ENCODE measurements around the gene ADAMTS9.

DNA sequence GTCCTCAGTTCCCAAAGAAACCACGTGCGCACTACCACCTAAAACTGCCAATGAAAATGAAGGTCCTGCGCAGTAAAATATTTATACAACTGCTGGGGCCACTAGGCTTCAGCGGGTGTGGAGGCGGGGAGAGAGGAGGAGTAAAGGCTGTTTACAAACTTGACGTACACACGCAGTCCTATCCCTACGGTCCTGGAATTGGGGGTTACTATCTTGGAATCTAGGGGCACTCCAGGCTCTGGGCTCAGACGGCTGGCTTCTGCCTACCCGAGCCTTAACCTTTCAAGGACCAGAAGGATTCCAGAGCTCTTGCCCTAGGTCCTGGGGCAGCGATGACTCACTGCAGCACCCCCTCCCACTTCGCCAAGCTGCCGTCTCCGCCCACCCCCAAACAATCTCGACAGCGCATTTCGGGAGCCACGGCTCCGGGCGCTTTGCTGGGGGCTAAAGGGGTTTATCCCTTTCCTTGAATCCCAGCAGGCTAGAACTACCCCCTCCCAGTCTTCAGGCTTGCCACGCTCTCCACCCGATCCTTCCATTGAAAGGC is 3.0 kb downstream of the ADAMTS9 start:
- TF ChIP-seq GABPA (IDR thresholded peaks at IDR 0.05; ENCODE audit: low read depth): no peak
- TF ChIP-seq, protein P1, sequence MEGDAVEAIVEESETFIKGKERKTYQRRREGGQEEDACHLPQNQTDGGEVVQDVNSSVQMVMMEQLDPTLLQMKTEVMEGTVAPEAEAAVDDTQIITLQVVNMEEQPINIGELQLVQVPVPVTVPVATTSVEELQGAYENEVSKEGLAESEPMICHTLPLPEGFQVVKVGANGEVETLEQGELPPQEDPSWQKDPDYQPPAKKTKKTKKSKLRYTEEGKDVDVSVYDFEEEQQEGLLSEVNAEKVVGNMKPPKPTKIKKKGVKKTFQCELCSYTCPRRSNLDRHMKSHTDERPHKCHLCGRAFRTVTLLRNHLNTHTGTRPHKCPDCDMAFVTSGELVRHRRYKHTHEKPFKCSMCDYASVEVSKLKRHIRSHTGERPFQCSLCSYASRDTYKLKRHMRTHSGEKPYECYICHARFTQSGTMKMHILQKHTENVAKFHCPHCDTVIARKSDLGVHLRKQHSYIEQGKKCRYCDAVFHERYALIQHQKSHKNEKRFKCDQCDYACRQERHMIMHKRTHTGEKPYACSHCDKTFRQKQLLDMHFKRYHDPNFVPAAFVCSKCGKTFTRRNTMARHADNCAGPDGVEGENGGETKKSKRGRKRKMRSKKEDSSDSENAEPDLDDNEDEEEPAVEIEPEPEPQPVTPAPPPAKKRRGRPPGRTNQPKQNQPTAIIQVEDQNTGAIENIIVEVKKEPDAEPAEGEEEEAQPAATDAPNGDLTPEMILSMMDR (IDR thresholded peaks at IDR 0.05; ENCODE audit: insufficient read depth, low read length): no peak
- TF ChIP-seq, protein P2, sequence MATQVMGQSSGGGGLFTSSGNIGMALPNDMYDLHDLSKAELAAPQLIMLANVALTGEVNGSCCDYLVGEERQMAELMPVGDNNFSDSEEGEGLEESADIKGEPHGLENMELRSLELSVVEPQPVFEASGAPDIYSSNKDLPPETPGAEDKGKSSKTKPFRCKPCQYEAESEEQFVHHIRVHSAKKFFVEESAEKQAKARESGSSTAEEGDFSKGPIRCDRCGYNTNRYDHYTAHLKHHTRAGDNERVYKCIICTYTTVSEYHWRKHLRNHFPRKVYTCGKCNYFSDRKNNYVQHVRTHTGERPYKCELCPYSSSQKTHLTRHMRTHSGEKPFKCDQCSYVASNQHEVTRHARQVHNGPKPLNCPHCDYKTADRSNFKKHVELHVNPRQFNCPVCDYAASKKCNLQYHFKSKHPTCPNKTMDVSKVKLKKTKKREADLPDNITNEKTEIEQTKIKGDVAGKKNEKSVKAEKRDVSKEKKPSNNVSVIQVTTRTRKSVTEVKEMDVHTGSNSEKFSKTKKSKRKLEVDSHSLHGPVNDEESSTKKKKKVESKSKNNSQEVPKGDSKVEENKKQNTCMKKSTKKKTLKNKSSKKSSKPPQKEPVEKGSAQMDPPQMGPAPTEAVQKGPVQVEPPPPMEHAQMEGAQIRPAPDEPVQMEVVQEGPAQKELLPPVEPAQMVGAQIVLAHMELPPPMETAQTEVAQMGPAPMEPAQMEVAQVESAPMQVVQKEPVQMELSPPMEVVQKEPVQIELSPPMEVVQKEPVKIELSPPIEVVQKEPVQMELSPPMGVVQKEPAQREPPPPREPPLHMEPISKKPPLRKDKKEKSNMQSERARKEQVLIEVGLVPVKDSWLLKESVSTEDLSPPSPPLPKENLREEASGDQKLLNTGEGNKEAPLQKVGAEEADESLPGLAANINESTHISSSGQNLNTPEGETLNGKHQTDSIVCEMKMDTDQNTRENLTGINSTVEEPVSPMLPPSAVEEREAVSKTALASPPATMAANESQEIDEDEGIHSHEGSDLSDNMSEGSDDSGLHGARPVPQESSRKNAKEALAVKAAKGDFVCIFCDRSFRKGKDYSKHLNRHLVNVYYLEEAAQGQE (IDR thresholded peaks at IDR 0.05; ENCODE audit: insufficient replicate concordance, low read depth): no peak
